ENCODE measurements around the gene FLNB.
"Not testable (repeated sequence)": the region's sequence is repeated elsewhere in the genome, so short reads cannot be mapped to it uniquely, and the experiment has no call there.

The FLNB gene

DNA sequence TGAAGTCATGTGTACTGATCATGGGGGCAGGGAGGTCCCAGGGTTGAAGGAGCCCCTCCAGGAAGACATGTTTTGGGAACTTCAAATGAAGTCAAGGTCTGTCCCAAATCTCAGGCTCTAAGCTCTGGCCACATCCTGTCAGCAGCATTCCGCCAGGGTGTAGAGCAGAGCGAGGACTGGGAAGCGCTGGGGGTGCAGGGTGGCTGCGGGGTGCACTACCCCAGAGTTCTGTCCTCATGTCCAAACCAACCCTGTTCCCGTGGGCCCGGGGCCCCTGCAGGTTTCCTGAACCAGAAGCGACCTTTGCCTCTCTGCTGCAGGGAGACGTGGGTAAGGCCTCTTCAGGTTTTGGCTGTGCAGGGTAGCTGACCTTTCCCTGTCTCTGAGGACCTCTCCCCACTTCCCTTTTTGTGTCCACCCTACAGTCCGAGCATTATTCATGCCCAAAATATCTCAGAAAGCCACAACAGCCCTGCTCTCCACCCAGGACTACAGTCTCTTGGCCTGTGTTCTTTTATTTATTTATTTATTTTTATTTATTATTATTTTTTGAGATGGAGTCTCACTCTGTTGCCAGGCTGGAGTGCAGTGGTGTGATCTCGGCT is 26.6 kb upstream of the FLNB start:
- DNase-seq, result no peak

GRCh38 chr3:57982561-57983243 is 25.5 kb upstream of the FLNB start:
- DNase-seq, result no peak

GRCh38 chr3:57983734-57984518 is 24.3 kb upstream of the FLNB start:
- no peak for DNase-seq

- no peak for DNase-seq
Measured at GRCh38 chr3:57985176-57985983, 22.8 kb upstream of the FLNB start.

GRCh38 chr3:57985984-57986246 is 22.3 kb upstream of the FLNB start:
- DNase-seq, result no peak

- no peak for DNase-seq
Measured at GRCh38 chr3:57986261-57986660, 22.0 kb upstream of the FLNB start.

DNA sequence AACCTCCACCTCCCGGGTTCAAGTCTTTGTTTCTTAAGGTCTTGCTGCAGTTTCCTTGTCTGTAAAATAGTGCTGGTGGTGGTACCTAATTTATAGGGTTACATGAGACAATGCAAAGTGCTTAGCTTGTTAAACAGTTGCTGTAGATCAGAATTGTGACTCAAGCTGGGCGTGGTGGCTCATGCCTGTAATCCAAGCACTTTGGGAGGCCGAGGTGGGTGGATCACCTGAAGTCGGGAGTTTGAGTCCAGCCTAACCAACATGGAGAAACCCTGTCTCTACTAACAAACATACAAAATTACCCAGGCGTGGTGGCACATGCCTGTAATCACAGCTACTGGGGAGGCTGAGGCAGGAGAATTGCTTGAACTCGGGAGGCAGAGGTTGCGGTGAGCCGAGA is 19.0 kb upstream of the FLNB start:
- DNase-seq, result not testable (repeated sequence)

DNA sequence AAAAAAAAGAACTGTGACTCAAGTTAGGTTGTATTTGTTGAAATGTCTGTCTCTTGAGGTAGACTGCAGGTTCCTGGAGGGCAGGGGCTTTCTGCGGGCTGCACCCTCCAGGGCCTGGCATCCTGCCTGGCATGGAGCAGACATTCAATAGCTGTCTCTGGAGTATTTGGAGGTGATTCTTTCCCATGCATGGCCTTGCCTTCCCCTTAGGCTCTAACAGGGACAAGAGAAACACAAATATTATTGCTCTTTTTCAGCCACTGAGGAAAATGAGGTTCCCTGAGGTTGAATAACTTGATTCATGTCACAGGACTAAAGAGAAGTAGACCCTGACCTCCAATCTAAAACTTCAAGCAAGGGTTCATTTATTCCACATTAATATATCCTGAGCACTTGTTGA is 18.6 kb upstream of the FLNB start:
- no peak for DNase-seq

DNA sequence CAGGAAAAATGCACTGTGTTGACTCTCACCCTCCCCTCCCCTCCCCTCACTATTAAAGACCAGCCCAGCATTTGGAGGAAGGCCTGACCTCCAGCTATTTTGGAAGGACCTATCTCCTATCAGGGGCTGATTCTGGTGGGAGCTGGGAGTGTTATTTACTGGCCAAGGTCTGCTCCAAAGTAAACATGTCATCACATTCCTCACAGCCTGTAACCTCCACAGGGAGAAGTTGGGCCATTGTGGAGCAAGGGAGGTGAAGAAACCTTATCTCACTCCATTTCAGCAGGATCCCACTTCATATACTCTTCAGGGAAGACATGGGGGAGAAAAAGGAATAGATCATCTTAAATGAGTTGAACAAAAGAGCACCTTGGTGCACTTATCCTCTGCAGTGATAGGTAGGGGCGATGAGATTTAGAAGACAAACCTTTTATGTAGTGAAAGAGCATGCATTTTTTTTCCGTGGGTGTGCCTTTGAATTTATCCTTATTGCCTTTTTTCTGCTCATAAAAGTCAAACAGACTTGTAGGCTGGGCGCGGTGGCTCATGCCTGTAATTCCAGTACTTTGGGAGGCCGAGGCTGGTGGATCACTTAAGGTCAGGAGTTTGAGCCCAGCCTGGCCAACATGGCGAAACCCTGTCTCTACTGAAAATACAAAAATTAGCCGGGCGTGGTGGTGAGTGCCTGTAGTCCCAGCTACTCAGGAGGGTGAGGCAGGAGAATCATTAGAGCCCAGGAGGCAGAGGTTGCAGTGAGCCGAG is 15.6 kb upstream of the FLNB start:
- no peak for DNase-seq

DNA sequence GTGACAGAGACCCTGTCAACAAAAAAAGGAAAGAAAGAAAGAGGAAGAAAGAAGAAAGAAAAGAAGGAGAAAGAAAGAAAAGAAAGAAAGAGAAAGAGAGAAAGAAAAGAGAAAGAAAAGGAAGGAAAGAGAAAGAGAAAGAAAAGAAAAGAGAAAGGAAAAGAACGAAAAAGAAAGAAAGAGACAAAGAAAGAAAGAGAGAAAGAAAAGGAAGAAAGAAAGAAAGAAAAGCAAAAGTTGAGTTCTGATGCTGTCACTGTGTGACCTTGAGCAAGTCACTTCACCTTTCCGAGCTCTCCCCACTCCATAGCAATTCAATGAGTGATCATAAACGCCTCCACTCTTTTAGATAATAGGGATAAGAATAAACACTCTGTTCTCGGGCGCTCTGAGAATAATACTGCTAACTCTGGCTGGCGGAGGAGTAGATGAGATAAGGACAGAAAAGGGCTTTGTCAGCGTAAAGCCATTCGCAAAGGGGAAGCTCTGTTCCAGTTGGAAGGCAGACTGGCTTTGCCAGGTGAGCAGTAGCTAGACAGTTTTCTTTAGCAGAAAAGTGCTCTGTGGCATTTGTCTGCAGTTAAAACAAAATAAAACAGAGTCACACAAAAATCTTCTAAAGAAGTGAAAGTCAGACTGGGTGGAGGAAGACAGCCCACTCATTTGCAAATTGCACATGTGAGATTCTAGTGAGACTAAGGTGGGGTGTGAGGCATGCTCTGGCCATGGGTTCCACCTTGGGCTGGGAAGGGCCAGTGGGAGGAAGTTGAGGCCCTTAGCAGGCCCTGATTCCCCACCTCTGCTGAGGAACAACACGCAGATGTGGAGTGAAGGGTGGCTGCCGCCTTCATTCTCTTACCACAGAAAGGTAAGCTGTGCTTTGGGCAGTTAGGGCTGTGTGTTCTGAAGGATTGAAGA is 9.6 kb upstream of the FLNB start:
- no peak for DNase-seq

- DNase-seq, result no peak
Measured at GRCh38 chr3:57999417-58000115, 8.7 kb upstream of the FLNB start.

DNA sequence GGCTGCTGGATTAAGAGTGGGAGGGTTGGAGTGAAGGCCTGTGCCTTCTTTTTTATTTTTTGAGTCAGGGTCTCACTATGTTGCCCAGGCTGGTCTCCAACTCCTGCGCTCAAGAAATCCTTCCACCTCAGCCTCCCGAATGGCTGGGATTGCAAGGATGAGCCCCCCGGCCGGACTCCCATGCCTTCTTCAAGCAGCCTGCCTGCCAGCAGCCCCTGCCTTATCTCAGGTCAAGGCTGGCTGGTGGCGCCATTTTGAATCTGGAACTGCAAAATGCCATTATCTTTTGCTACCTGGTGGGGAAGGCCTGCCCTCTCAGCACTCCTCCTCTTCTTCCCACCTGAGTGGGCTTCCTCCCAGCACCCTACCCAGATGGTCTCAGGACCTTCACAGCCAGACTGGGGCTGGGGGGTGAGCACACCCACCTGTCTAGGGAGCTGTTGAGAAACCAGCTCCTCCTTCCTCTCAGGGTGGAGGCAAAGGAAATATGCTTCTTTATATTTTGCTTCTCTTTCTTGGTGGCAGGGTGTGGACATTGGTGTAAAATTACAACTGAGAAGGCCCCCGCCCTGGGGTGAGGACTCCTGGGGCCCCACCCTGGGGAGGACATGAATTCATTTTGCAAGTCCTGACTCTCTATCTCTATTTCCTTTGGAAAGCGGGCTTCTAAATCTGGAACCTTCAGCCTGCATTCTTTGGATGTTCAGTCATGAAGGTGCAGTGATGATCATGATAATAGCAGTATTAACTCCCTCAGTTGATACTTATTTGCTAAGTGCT is 7.7 kb upstream of the FLNB start:
- no peak for DNase-seq

DNA sequence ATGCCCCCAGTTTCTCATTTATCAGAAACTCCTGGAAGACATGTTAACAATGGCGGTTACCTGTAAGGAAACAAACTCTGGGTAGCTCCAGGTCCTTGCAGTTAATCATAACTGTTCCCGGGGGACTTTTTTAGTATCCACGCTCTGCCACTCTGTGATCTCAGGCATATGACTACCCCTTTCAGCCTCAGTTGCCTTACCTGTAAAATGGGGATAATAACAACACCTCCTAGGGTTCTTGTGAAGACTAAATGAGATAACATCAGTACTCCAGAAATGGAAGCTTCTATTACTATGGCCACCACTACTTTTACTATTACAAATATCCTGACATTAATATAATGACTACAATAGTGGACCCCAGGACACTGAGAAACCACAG is 7.1 kb upstream of the FLNB start:
- DNase-seq, result no peak

DNA sequence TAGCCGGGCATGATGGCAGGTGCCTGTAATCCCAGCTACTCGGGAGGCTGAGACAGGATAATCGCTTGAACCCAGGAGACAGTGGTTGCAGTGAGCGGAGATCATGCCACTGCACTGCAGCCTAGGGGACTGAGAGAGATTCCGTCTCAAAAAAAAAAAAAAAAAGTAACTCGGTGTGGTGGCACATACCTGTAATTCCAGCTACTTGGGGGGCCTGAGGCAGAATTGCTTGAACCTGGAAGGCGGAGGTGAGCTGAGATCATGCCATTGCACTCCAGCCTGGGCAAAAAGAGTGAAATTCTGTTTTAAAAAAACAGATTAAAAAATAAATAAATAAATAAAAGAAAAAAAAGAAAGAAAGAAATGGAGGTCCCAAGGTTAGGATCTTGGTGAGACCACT is 6.2 kb upstream of the FLNB start:
- no peak for DNase-seq

GRCh38 chr3:58003093-58003492 is 5.1 kb upstream of the FLNB start:
- DNase-seq, result no peak

GRCh38 chr3:58004973-58005372 is 3.2 kb upstream of the FLNB start:
- no peak for DNase-seq

GRCh38 chr3:58005669-58006068 is 2.6 kb upstream of the FLNB start:
- DNase-seq, result no peak

DNA sequence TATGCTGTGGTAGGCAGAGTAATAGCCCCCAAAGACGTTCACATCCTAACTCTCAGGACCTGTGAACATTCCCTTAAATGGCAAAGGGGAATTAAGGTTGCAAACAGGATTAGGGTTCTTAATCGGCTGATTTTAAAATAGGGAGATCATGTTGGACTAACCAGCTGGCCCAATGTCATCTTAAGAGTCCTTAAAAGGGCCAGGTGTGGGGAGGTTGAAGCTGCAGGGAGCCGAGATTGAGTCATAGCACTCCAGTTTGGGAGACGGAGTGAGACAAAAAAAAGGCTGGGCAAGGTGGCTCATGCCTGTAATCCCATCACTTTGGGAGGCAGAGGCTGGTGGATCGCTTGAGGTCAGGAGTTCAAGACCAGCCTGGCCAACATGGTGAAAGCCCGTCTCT is 1.6 kb upstream of the FLNB start:
- DNase-seq, result no peak

GRCh38 chr3:58009026-58009748 is 965 bp downstream of the FLNB start:
- peak; percentile 8 to 9 for DNase-seq
